ENCODE measurements around the gene SALL3. TPM values are rescaled to one million over a fixed set of nuclear protein-coding genes. Genes with fewer than 3 reads are reported as not detected.

Gene SALL3
- total and polyA plus RNA-seq, 2 experiments from 2014 or later, result 16.9 to 39.8 TPM

DNA sequence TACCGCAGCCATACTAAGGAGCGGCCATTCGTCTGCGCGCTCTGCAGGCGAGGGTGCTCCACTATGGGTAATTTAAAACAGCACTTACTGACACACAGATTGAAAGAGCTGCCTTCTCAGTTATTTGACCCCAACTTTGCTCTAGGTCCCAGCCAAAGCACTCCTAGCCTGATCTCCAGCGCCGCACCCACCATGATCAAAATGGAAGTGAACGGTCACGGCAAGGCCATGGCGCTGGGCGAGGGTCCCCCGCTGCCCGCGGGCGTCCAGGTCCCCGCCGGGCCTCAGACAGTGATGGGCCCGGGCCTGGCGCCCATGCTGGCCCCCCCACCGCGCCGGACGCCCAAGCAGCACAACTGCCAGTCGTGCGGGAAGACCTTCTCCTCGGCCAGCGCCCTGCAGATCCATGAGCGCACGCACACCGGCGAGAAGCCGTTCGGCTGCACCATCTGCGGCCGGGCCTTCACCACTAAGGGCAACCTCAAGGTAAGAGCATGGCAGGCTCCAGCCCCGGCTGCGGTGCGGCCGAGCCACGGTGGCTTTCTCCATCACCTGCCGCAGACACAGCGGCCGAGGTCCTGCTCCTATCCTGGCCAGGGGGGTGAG lies 15.5 kb downstream of the SALL3 start:
- Histone ChIP-seq H3K4me2 (no peak overlapping the region), H3K4me1 (ENCODE audit: insufficient read depth) (peaks cover 16% of the 10 kb centered on the region), H2AFZ (no peak overlapping the region), H3K4me3 (no peak overlapping the region), H3F3A (replicated peaks; ENCODE audit: low read depth) (no peaks in the 10 kb centered on the region), H3K9me2 (ENCODE audit: insufficient read depth) (no peaks in the 10 kb centered on the region), H3K27ac (ENCODE audit: low read depth) (no peak overlapping the region), H4K20me1 (replicated peaks; ENCODE audit: insufficient read depth) (peaks cover 3% of the 10 kb centered on the region; the same call in 1 of the 2 replicates), H3K79me2 (replicated peaks; ENCODE audit: insufficient read depth) (peaks cover 38% of the 10 kb centered on the region), H3K27me3 (ENCODE audit: insufficient read depth) (peaks cover 18% of the 10 kb centered on the region), H3K36me3 (ENCODE audit: insufficient read depth) (peaks cover 28% of the 10 kb centered on the region)
- Mint-ChIP-seq H3K9me3 (no peaks in the 10 kb centered on the region; the same call in 2 of the 3 replicates), H3K27ac (no peak overlapping the region), H3K27me3 (ENCODE audit: insufficient read depth, low read depth, poor library complexity) (peaks cover 26% of the 10 kb centered on the region), H3K4me3 (no peak overlapping the region; the same call in 2 of the 3 replicates), H3K4me1 (peaks cover 24% of the 10 kb centered on the region), H3K36me3 (ENCODE audit: low read depth) (peaks cover 52% of the 10 kb centered on the region)
- no peak for ATAC-seq
- TF ChIP-seq NANOG (IDR thresholded peaks at IDR 0.05; ENCODE audit: borderline replicate concordance), result no peak
- TF ChIP-seq, protein P1, sequence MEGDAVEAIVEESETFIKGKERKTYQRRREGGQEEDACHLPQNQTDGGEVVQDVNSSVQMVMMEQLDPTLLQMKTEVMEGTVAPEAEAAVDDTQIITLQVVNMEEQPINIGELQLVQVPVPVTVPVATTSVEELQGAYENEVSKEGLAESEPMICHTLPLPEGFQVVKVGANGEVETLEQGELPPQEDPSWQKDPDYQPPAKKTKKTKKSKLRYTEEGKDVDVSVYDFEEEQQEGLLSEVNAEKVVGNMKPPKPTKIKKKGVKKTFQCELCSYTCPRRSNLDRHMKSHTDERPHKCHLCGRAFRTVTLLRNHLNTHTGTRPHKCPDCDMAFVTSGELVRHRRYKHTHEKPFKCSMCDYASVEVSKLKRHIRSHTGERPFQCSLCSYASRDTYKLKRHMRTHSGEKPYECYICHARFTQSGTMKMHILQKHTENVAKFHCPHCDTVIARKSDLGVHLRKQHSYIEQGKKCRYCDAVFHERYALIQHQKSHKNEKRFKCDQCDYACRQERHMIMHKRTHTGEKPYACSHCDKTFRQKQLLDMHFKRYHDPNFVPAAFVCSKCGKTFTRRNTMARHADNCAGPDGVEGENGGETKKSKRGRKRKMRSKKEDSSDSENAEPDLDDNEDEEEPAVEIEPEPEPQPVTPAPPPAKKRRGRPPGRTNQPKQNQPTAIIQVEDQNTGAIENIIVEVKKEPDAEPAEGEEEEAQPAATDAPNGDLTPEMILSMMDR (conservative IDR thresholded peaks at IDR 0.05; ENCODE audit: low read depth in 2 of 2), result no peak
- no peak for TF ChIP-seq CREB1 (CRISPR knock-in tag; IDR thresholded peaks at IDR 0.05; ENCODE audit: low read depth)
- TF ChIP-seq ZNF114 (CRISPR knock-in tag; IDR thresholded peaks at IDR 0.05), result no peak
- TF ChIP-seq, protein P2, sequence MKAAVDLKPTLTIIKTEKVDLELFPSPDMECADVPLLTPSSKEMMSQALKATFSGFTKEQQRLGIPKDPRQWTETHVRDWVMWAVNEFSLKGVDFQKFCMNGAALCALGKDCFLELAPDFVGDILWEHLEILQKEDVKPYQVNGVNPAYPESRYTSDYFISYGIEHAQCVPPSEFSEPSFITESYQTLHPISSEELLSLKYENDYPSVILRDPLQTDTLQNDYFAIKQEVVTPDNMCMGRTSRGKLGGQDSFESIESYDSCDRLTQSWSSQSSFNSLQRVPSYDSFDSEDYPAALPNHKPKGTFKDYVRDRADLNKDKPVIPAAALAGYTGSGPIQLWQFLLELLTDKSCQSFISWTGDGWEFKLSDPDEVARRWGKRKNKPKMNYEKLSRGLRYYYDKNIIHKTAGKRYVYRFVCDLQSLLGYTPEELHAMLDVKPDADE (IDR thresholded peaks at IDR 0.05), result no peak
- TF ChIP-seq STAT1 (IDR thresholded peaks at IDR 0.05; ENCODE audit: unreplicated experiment), result no peak
- TF ChIP-seq POLR2AphosphoS5 (IDR thresholded peaks at IDR 0.05; ENCODE audit: low read depth), result no peak
- TF ChIP-seq ZNF331 (CRISPR knock-in tag; IDR thresholded peaks at IDR 0.05; ENCODE audit: low read depth), result no peak
- no peak for TF ChIP-seq JUNB (IDR thresholded peaks at IDR 0.05; ENCODE audit: unreplicated experiment)
- TF ChIP-seq, protein P3, sequence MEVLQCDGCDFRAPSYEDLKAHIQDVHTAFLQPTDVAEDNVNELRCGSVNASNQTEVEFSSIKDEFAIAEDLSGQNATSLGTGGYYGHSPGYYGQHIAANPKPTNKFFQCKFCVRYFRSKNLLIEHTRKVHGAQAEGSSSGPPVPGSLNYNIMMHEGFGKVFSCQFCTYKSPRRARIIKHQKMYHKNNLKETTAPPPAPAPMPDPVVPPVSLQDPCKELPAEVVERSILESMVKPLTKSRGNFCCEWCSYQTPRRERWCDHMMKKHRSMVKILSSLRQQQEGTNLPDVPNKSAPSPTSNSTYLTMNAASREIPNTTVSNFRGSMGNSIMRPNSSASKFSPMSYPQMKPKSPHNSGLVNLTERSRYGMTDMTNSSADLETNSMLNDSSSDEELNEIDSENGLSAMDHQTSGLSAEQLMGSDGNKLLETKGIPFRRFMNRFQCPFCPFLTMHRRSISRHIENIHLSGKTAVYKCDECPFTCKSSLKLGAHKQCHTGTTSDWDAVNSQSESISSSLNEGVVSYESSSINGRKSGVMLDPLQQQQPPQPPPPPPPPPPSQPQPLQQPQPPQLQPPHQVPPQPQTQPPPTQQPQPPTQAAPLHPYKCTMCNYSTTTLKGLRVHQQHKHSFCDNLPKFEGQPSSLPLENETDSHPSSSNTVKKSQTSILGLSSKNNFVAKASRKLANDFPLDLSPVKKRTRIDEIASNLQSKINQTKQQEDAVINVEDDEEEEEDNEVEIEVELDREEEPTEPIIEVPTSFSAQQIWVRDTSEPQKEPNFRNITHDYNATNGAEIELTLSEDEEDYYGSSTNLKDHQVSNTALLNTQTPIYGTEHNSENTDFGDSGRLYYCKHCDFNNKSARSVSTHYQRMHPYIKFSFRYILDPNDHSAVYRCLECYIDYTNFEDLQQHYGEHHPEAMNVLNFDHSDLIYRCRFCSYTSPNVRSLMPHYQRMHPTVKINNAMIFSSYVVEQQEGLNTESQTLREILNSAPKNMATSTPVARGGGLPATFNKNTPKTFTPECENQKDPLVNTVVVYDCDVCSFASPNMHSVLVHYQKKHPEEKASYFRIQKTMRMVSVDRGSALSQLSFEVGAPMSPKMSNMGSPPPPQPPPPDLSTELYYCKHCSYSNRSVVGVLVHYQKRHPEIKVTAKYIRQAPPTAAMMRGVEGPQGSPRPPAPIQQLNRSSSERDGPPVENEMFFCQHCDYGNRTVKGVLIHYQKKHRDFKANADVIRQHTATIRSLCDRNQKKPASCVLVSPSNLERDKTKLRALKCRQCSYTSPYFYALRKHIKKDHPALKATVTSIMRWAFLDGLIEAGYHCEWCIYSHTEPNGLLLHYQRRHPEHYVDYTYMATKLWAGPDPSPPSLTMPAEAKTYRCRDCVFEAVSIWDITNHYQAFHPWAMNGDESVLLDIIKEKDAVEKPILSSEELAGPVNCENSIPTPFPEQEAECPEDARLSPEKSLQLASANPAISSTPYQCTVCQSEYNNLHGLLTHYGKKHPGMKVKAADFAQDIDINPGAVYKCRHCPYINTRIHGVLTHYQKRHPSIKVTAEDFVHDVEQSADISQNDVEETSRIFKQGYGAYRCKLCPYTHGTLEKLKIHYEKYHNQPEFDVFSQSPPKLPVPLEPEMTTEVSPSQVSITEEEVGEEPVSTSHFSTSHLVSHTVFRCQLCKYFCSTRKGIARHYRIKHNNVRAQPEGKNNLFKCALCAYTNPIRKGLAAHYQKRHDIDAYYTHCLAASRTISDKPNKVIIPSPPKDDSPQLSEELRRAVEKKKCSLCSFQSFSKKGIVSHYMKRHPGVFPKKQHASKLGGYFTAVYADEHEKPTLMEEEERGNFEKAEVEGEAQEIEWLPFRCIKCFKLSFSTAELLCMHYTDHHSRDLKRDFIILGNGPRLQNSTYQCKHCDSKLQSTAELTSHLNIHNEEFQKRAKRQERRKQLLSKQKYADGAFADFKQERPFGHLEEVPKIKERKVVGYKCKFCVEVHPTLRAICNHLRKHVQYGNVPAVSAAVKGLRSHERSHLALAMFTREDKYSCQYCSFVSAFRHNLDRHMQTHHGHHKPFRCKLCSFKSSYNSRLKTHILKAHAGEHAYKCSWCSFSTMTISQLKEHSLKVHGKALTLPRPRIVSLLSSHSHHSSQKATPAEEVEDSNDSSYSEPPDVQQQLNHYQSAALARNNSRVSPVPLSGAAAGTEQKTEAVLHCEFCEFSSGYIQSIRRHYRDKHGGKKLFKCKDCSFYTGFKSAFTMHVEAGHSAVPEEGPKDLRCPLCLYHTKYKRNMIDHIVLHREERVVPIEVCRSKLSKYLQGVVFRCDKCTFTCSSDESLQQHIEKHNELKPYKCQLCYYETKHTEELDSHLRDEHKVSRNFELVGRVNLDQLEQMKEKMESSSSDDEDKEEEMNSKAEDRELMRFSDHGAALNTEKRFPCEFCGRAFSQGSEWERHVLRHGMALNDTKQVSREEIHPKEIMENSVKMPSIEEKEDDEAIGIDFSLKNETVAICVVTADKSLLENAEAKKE (CRISPR knock-in tag; IDR thresholded peaks at IDR 0.05), result no peak
- no peak for TF ChIP-seq EZH2 (IDR thresholded peaks at IDR 0.05; ENCODE audit: low read depth, unreplicated experiment)
- TF ChIP-seq, protein P4, sequence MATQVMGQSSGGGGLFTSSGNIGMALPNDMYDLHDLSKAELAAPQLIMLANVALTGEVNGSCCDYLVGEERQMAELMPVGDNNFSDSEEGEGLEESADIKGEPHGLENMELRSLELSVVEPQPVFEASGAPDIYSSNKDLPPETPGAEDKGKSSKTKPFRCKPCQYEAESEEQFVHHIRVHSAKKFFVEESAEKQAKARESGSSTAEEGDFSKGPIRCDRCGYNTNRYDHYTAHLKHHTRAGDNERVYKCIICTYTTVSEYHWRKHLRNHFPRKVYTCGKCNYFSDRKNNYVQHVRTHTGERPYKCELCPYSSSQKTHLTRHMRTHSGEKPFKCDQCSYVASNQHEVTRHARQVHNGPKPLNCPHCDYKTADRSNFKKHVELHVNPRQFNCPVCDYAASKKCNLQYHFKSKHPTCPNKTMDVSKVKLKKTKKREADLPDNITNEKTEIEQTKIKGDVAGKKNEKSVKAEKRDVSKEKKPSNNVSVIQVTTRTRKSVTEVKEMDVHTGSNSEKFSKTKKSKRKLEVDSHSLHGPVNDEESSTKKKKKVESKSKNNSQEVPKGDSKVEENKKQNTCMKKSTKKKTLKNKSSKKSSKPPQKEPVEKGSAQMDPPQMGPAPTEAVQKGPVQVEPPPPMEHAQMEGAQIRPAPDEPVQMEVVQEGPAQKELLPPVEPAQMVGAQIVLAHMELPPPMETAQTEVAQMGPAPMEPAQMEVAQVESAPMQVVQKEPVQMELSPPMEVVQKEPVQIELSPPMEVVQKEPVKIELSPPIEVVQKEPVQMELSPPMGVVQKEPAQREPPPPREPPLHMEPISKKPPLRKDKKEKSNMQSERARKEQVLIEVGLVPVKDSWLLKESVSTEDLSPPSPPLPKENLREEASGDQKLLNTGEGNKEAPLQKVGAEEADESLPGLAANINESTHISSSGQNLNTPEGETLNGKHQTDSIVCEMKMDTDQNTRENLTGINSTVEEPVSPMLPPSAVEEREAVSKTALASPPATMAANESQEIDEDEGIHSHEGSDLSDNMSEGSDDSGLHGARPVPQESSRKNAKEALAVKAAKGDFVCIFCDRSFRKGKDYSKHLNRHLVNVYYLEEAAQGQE (IDR thresholded peaks at IDR 0.05; ENCODE audit: unreplicated experiment), result no peak
- no peak for TF ChIP-seq EZH2phosphoT487 (IDR thresholded peaks at IDR 0.05; ENCODE audit: unreplicated experiment)
- DNase-seq (ENCODE audit: low spot score), result no peak

Data from GM23338 (cell line).